ENCODE results near the gene FAM53B.

FAM53B gene

DNA sequence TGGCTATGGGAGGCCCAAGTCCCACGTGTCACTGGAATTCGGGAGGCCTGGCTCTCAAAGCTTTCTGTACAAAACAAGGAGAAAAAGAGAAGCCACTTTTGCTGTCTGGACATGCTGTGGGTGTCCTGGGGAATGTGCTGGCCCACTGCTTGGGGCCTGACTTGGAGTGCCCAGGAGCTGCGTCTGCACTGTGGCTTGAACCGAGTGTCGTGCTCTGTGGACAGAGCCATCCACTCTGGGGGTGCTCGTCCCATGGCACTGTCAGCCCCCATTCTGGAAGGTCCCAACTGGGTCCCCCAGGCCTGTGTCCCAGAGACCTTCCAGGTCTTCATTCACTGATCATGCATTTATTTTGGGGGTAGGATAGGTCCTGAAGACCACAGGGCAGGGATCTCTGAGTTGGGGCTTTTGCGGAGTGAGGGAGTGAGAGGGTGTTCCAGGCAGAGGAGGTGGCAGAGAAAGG, 144.6 kb downstream of the FAM53B start:
- DNase-seq (ENCODE audit: extremely low read depth, low read depth) = no peak
- TF ChIP-seq, protein P1, sequence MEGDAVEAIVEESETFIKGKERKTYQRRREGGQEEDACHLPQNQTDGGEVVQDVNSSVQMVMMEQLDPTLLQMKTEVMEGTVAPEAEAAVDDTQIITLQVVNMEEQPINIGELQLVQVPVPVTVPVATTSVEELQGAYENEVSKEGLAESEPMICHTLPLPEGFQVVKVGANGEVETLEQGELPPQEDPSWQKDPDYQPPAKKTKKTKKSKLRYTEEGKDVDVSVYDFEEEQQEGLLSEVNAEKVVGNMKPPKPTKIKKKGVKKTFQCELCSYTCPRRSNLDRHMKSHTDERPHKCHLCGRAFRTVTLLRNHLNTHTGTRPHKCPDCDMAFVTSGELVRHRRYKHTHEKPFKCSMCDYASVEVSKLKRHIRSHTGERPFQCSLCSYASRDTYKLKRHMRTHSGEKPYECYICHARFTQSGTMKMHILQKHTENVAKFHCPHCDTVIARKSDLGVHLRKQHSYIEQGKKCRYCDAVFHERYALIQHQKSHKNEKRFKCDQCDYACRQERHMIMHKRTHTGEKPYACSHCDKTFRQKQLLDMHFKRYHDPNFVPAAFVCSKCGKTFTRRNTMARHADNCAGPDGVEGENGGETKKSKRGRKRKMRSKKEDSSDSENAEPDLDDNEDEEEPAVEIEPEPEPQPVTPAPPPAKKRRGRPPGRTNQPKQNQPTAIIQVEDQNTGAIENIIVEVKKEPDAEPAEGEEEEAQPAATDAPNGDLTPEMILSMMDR (IDR thresholded peaks at IDR 0.05; ENCODE audit: low read depth, low read length) = no peak

DNA sequence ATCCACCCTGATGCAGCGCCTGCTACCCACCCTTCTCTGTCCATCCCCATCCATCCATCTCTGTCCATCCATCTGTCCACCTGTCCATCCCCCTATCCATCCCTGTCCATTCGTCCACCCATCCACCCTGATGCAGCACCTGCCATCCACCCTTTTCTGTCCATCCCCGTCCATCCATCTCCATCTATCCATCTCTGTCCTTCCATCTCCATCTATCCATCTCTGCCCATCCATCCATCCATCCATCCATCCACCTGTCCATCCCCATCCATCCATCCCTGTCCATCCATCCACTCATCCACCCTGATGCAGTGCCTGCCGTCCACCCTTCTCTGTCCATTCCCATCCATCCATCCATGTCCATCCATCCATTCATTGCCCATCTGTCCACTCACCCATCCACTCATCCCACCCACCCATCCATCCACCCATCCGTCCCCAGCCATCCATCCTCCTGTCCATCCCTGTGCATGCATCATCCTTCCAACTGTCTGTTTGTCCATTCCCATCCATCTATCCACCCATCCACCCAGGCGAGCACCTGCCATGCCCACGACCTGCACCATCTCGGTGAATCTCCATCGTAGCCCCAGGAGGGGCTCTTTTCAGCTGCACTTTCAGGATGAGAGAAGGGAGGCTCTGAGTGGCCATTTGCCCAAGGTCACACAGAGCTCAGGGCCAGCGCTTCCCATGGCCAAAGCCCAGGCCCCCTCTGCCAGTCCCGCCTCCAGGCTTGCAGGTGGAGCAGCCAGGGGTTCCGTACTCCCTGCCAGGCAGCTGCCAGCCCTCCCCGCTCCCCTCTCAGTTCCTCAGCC, 145.2 kb downstream of the FAM53B start:
- DNase-seq (ENCODE audit: extremely low read depth, low read depth) = no peak
- TF ChIP-seq, protein P1 (IDR thresholded peaks at IDR 0.05; ENCODE audit: low read depth, low read length) = no peak

- DNase-seq (ENCODE audit: extremely low read depth, low read depth) = no peak
- TF ChIP-seq, protein P1 (IDR thresholded peaks at IDR 0.05; ENCODE audit: low read depth, low read length) = no peak
Measured at GRCh38 chr10:124598196-124598595, 146.0 kb downstream of the FAM53B start.

DNA sequence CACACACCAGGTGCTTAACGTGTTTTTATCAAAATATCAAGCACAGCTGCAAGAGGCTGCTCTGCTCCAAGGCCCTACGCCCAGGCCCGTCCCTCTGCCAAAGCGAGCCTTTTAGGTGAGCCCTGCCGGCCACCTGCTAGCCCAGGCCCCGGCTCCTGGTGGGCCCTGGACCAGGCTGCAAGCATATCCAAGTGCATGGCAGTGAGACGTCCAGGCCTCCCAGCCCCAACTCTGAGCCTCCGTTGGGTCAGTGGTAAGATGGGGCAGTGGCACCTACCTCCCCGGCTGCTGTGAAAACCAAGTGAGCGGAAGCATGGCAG, 146.4 kb downstream of the FAM53B start:
- DNase-seq (ENCODE audit: extremely low read depth, low read depth) = no peak
- TF ChIP-seq, protein P1 (IDR thresholded peaks at IDR 0.05; ENCODE audit: low read depth, low read length) = no peak

GRCh38 chr10:124596962-124597845, 147.0 kb downstream of the FAM53B start:
- no peak for DNase-seq (ENCODE audit: extremely low read depth, low read depth)
- TF ChIP-seq, protein P1 (IDR thresholded peaks at IDR 0.05; ENCODE audit: low read depth, low read length) = no peak

GRCh38 chr10:124596116-124596785, 147.9 kb downstream of the FAM53B start:
- TF ChIP-seq, protein P1 (IDR thresholded peaks at IDR 0.05; ENCODE audit: low read depth, low read length) = no peak
- DNase-seq (ENCODE audit: extremely low read depth, low read depth) = no peak

Data from AG09319 (cell line).